Upper lobe of left lung (tissue), 4 donors: Measurements from ENCODE around the gene ITCH.

Source experiments
- EP300 ChIP-seq, 4 donors: sonication (generic); formaldehyde crosslinking; IDR thresholded peaks; one replicate each; pipeline ENCODE4 v1.5.1; 2017; ENCODE audit warnings: antibody characterized with exemption in 4 of 4, control low read depth in 2 of 4
- POLR2A ChIP-seq, 4 donors: fragments of 450-650 bp; IDR thresholded peaks; one replicate each; pipeline ENCODE4 v1.5.1; 2016 to 2017; ENCODE audit warnings: antibody characterized with exemption in 4 of 4, mild to moderate bottlenecking in 2 of 4
- POLR2AphosphoS5 ChIP-seq, 2 donors: sonication (generic); formaldehyde crosslinking; IDR thresholded peaks; one replicate each; pipeline ENCODE4 v1.5.1; 2017; ENCODE audit warnings: antibody characterized with exemption in 2 of 2
- TF ChIP-seq, protein P1 (sequence below), 6 experiments: fragments of 450-650 bp in 4 of 6; fragments of 200-600 bp in 2 of 6; sonication (generic) in 2 of 6; IDR thresholded peaks; one replicate each; pipeline ENCODE4 v1.5.1; 2016 to 2019; ENCODE audit warnings: antibody characterized with exemption in 6 of 6

DNA sequence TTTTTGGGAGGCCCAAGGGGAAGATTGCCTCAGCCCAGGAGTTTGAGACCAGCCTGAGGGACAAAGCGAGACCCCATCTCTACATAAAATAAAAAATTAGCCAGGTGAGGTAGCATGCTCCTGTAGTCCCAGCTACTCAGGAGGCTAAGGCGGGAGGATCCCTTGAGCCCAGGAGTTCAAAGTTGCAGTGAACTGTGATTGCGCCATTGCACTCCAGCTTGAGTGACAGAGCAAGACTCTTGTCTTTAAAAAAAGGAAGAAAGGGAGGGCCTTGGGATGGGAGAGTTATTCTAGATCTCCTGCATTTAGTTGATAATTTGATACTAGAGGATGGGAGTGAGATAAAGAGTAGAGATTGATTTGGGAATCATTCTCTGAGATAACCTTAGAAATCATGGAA, 68.1 kb downstream of the ITCH start:
- TF ChIP-seq, protein P1, sequence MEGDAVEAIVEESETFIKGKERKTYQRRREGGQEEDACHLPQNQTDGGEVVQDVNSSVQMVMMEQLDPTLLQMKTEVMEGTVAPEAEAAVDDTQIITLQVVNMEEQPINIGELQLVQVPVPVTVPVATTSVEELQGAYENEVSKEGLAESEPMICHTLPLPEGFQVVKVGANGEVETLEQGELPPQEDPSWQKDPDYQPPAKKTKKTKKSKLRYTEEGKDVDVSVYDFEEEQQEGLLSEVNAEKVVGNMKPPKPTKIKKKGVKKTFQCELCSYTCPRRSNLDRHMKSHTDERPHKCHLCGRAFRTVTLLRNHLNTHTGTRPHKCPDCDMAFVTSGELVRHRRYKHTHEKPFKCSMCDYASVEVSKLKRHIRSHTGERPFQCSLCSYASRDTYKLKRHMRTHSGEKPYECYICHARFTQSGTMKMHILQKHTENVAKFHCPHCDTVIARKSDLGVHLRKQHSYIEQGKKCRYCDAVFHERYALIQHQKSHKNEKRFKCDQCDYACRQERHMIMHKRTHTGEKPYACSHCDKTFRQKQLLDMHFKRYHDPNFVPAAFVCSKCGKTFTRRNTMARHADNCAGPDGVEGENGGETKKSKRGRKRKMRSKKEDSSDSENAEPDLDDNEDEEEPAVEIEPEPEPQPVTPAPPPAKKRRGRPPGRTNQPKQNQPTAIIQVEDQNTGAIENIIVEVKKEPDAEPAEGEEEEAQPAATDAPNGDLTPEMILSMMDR (IDR thresholded peaks at IDR 0.05), result no peak
- TF ChIP-seq EP300 (IDR thresholded peaks at IDR 0.05) (no peak), POLR2A (IDR thresholded peaks at IDR 0.05) (no peak), POLR2AphosphoS5 (IDR thresholded peaks at IDR 0.05) (no peak)
